ENCODE data around the gene MIA3.

DNA sequence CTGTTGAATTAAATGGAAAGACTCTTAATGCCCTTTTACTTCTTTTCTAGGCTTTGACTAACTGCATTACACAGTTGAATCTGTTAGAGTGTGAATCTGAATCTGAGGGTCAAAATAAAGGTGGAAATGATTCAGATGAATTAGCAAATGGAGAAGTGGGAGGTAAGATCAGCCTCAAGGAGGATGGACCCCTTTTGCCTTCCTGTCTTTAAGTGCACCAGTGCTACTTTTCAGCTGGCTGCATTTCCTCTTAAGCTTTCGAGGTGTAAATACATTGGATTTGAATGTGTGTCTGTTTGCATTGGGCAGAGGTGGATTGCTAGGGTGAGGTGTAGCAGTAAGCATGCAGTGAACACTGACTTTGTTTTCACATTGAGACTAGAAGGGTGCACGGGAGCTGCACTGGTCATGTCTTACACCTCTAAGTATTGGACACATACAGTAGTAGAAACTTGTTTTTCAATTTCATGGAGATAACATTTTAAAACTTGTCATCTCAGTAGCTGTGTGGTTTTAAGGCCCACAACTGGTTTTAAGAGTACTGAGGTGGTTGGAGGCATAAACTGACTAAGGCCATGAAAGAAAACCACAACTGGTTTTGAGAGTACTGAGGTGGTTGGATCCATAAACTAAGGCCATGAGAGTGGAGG, 35.4 kb downstream of the MIA3 start:
- TF ChIP-seq, protein P1, sequence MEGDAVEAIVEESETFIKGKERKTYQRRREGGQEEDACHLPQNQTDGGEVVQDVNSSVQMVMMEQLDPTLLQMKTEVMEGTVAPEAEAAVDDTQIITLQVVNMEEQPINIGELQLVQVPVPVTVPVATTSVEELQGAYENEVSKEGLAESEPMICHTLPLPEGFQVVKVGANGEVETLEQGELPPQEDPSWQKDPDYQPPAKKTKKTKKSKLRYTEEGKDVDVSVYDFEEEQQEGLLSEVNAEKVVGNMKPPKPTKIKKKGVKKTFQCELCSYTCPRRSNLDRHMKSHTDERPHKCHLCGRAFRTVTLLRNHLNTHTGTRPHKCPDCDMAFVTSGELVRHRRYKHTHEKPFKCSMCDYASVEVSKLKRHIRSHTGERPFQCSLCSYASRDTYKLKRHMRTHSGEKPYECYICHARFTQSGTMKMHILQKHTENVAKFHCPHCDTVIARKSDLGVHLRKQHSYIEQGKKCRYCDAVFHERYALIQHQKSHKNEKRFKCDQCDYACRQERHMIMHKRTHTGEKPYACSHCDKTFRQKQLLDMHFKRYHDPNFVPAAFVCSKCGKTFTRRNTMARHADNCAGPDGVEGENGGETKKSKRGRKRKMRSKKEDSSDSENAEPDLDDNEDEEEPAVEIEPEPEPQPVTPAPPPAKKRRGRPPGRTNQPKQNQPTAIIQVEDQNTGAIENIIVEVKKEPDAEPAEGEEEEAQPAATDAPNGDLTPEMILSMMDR (IDR thresholded peaks at IDR 0.05), result no peak
- TF ChIP-seq, protein P2, sequence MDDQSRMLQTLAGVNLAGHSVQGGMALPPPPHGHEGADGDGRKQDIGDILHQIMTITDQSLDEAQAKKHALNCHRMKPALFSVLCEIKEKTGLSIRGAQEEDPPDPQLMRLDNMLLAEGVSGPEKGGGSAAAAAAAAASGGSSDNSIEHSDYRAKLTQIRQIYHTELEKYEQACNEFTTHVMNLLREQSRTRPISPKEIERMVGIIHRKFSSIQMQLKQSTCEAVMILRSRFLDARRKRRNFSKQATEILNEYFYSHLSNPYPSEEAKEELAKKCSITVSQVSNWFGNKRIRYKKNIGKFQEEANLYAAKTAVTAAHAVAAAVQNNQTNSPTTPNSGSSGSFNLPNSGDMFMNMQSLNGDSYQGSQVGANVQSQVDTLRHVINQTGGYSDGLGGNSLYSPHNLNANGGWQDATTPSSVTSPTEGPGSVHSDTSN (IDR thresholded peaks at IDR 0.05), result no peak
- no peak for TF ChIP-seq EZH2phosphoT487 (IDR thresholded peaks at IDR 0.05; ENCODE audit: borderline replicate concordance, low read depth)
- no peak for TF ChIP-seq EP300 (IDR thresholded peaks at IDR 0.05; ENCODE audit: borderline replicate concordance in 1 of 2, low read depth in 1 of 2, low read length in 1 of 2)
- no peak for TF ChIP-seq POLR2AphosphoS5 (IDR thresholded peaks at IDR 0.05; ENCODE audit: low read depth, low read length)
- TF ChIP-seq, protein P3, sequence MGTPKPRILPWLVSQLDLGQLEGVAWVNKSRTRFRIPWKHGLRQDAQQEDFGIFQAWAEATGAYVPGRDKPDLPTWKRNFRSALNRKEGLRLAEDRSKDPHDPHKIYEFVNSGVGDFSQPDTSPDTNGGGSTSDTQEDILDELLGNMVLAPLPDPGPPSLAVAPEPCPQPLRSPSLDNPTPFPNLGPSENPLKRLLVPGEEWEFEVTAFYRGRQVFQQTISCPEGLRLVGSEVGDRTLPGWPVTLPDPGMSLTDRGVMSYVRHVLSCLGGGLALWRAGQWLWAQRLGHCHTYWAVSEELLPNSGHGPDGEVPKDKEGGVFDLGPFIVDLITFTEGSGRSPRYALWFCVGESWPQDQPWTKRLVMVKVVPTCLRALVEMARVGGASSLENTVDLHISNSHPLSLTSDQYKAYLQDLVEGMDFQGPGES (IDR thresholded peaks at IDR 0.05; ENCODE audit: low read depth, low read length), result no peak
- TF ChIP-seq, protein P4, sequence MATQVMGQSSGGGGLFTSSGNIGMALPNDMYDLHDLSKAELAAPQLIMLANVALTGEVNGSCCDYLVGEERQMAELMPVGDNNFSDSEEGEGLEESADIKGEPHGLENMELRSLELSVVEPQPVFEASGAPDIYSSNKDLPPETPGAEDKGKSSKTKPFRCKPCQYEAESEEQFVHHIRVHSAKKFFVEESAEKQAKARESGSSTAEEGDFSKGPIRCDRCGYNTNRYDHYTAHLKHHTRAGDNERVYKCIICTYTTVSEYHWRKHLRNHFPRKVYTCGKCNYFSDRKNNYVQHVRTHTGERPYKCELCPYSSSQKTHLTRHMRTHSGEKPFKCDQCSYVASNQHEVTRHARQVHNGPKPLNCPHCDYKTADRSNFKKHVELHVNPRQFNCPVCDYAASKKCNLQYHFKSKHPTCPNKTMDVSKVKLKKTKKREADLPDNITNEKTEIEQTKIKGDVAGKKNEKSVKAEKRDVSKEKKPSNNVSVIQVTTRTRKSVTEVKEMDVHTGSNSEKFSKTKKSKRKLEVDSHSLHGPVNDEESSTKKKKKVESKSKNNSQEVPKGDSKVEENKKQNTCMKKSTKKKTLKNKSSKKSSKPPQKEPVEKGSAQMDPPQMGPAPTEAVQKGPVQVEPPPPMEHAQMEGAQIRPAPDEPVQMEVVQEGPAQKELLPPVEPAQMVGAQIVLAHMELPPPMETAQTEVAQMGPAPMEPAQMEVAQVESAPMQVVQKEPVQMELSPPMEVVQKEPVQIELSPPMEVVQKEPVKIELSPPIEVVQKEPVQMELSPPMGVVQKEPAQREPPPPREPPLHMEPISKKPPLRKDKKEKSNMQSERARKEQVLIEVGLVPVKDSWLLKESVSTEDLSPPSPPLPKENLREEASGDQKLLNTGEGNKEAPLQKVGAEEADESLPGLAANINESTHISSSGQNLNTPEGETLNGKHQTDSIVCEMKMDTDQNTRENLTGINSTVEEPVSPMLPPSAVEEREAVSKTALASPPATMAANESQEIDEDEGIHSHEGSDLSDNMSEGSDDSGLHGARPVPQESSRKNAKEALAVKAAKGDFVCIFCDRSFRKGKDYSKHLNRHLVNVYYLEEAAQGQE (IDR thresholded peaks at IDR 0.05; ENCODE audit: low read depth, low read length), result no peak
- TF ChIP-seq, protein P5, sequence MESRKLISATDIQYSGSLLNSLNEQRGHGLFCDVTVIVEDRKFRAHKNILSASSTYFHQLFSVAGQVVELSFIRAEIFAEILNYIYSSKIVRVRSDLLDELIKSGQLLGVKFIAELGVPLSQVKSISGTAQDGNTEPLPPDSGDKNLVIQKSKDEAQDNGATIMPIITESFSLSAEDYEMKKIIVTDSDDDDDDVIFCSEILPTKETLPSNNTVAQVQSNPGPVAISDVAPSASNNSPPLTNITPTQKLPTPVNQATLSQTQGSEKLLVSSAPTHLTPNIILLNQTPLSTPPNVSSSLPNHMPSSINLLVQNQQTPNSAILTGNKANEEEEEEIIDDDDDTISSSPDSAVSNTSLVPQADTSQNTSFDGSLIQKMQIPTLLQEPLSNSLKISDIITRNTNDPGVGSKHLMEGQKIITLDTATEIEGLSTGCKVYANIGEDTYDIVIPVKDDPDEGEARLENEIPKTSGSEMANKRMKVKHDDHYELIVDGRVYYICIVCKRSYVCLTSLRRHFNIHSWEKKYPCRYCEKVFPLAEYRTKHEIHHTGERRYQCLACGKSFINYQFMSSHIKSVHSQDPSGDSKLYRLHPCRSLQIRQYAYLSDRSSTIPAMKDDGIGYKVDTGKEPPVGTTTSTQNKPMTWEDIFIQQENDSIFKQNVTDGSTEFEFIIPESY (IDR thresholded peaks at IDR 0.05; ENCODE audit: borderline replicate concordance, low read depth), result no peak
- TF ChIP-seq, protein P6, sequence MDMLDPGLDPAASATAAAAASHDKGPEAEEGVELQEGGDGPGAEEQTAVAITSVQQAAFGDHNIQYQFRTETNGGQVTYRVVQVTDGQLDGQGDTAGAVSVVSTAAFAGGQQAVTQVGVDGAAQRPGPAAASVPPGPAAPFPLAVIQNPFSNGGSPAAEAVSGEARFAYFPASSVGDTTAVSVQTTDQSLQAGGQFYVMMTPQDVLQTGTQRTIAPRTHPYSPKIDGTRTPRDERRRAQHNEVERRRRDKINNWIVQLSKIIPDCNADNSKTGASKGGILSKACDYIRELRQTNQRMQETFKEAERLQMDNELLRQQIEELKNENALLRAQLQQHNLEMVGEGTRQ (IDR thresholded peaks at IDR 0.05; ENCODE audit: borderline replicate concordance, low read depth, low read length), result no peak
- no peak for TF ChIP-seq CHD2 (IDR thresholded peaks at IDR 0.05; ENCODE audit: low read length, partially characterized antibody)
- TF ChIP-seq GABPA (IDR thresholded peaks at IDR 0.05; ENCODE audit: low read depth), result no peak
- TF ChIP-seq NFIC (IDR thresholded peaks at IDR 0.05; ENCODE audit: borderline replicate concordance), result no peak
- TF ChIP-seq GATA2 (CRISPR knock-in tag; IDR thresholded peaks at IDR 0.05), result no peak
- no peak for TF ChIP-seq MXI1 (IDR thresholded peaks at IDR 0.05; ENCODE audit: low read depth, low read length)
